ENCODE results near the gene MX2.

Gene MX2

GRCh38 chr21:41445465-41445862 is 83.6 kb downstream of the MX2 start:
- Mint-ChIP-seq H3K27me3 (no peaks in the 10 kb centered on the region), H3K36me3 (ENCODE audit: low read depth) (peaks cover 68% of the 10 kb centered on the region), H3K27ac (no peak overlapping the region), H3K4me1 (ENCODE audit: low read depth) (no peaks in the 10 kb centered on the region), H3K4me3 (no peak overlapping the region), H3K9me3 (no peaks in the 10 kb centered on the region)
- intact Hi-C loops (cut with micrococcal nuclease), result no loop called here

GRCh38 chr21:41446586-41446985 is 84.8 kb downstream of the MX2 start:
- peaks cover 57% of the 10 kb centered on the region for H3K36me3 Mint-ChIP-seq (ENCODE audit: low read depth)
- intact Hi-C loops (cut with micrococcal nuclease), result no loop called here
- no peaks in the 10 kb centered on the region for H3K9me3 Mint-ChIP-seq
- no peaks in the 10 kb centered on the region for H3K27me3 Mint-ChIP-seq
- H3K4me1 Mint-ChIP-seq (ENCODE audit: low read depth), result no peaks in the 10 kb centered on the region
- H3K27ac Mint-ChIP-seq, result no peak overlapping the region
- H3K4me3 Mint-ChIP-seq, result no peak overlapping the region

- Mint-ChIP-seq H3K4me3 (no peak overlapping the region), H3K27ac (no peak overlapping the region), H3K4me1 (ENCODE audit: low read depth) (no peaks in the 10 kb centered on the region), H3K27me3 (no peaks in the 10 kb centered on the region), H3K9me3 (no peaks in the 10 kb centered on the region), H3K36me3 (ENCODE audit: low read depth) (peaks cover 50% of the 10 kb centered on the region)
- intact Hi-C loops (cut with micrococcal nuclease), result no loop called here
These were observed 85.5 kb downstream of the MX2 start for GRCh38 chr21:41447356-41447755.

GRCh38 chr21:41449613-41450012 is 87.8 kb downstream of the MX2 start:
- Mint-ChIP-seq H3K36me3 (ENCODE audit: low read depth) (peaks cover 57% of the 10 kb centered on the region), H3K9me3 (no peaks in the 10 kb centered on the region), H3K4me1 (ENCODE audit: low read depth) (no peaks in the 10 kb centered on the region), H3K27me3 (no peaks in the 10 kb centered on the region), H3K4me3 (no peak overlapping the region), H3K27ac (no peak overlapping the region)
- intact Hi-C loops (cut with micrococcal nuclease), result no loop called here

GRCh38 chr21:41451753-41452676 is 90.2 kb downstream of the MX2 start:
- no peak overlapping the region for H3K27ac Mint-ChIP-seq
- H3K36me3 Mint-ChIP-seq (ENCODE audit: low read depth), result peaks cover 38% of the 10 kb centered on the region
- H3K4me3 Mint-ChIP-seq, result no peak overlapping the region
- intact Hi-C loops (cut with micrococcal nuclease), result no loop called here
- H3K27me3 Mint-ChIP-seq, result no peaks in the 10 kb centered on the region
- H3K9me3 Mint-ChIP-seq, result no peaks in the 10 kb centered on the region
- H3K4me1 Mint-ChIP-seq (ENCODE audit: low read depth), result no peaks in the 10 kb centered on the region

GRCh38 chr21:41453198-41453597 is 91.4 kb downstream of the MX2 start:
- no peak overlapping the region for H3K27ac Mint-ChIP-seq
- H3K4me3 Mint-ChIP-seq, result no peak overlapping the region
- peaks cover 7% of the 10 kb centered on the region for H3K4me1 Mint-ChIP-seq (ENCODE audit: low read depth)
- no peaks in the 10 kb centered on the region for H3K27me3 Mint-ChIP-seq
- no peaks in the 10 kb centered on the region for H3K9me3 Mint-ChIP-seq
- intact Hi-C loops (cut with micrococcal nuclease), result no loop called here
- peaks cover 29% of the 10 kb centered on the region for H3K36me3 Mint-ChIP-seq (ENCODE audit: low read depth)

- Mint-ChIP-seq H3K27ac (no peak overlapping the region), H3K9me3 (no peaks in the 10 kb centered on the region), H3K4me1 (ENCODE audit: low read depth) (peaks cover 7% of the 10 kb centered on the region), H3K4me3 (no peak overlapping the region), H3K27me3 (no peaks in the 10 kb centered on the region), H3K36me3 (ENCODE audit: low read depth) (peaks cover 27% of the 10 kb centered on the region)
- intact Hi-C loops (cut with micrococcal nuclease), result no loop called here
These were observed 91.9 kb downstream of the MX2 start for GRCh38 chr21:41453761-41454160.

GRCh38 chr21:41458121-41458520 is 96.3 kb downstream of the MX2 start:
- no peak overlapping the region for H3K4me3 Mint-ChIP-seq
- no peaks in the 10 kb centered on the region for H3K9me3 Mint-ChIP-seq
- H3K27me3 Mint-ChIP-seq, result peaks cover 3% of the 10 kb centered on the region
- intact Hi-C loops (cut with micrococcal nuclease), result no loop called here
- peaks cover 7% of the 10 kb centered on the region for H3K4me1 Mint-ChIP-seq (ENCODE audit: low read depth)
- no peak overlapping the region for H3K27ac Mint-ChIP-seq
- peaks cover 13% of the 10 kb centered on the region for H3K36me3 Mint-ChIP-seq (ENCODE audit: low read depth)

- Mint-ChIP-seq H3K4me1 (ENCODE audit: low read depth) (peaks cover 7% of the 10 kb centered on the region), H3K36me3 (ENCODE audit: low read depth) (peaks cover 9% of the 10 kb centered on the region), H3K27me3 (peaks cover 3% of the 10 kb centered on the region), H3K27ac (no peak overlapping the region), H3K4me3 (no peak overlapping the region), H3K9me3 (no peaks in the 10 kb centered on the region)
- intact Hi-C loops (cut with micrococcal nuclease), result no loop called here
These were observed 96.7 kb downstream of the MX2 start for GRCh38 chr21:41458559-41458958.

All from dendritic cell treated with granulocyte-macrophage colony-stimulating factor and Interleukin-4, amounts not matched to agents 40 ng/mL and 50 ng/mL, for 4 days (primary cell).